Memory B cell (primary cell): Measurements from ENCODE around the gene TIMP2.
A peak's percentile ranks its signal among the peaks of the same experiment; 100 is the strongest.

Experiments
- ATAC-seq: fragments of 150-1000 bp; cut with Tn5 transposase; 2 replicates; pipeline ENCODE4 v1.10.0; 2021; ENCODE audit warnings: low read depth, mild to moderate bottlenecking, moderate library complexity
- DNase-seq, 2 donors: peaks; one replicate each; pipeline ENCODE4 v3.0.0; 2022; ENCODE audit warnings: low spot score in 2 of 2
- H3K27ac Mint-ChIP-seq: one replicate; pipeline ENCODE4 v1.8.0; 2022; ENCODE audit warnings: mild to moderate bottlenecking, moderate library complexity, mixed read lengths
- H3K27me3 Mint-ChIP-seq: one replicate; pipeline ENCODE4 v1.8.0; 2022; ENCODE audit warnings: mixed read lengths
- H3K36me3 Mint-ChIP-seq: one replicate; pipeline ENCODE4 v1.8.0; 2022; ENCODE audit warnings: mild to moderate bottlenecking, mixed read lengths
- H3K4me1 Mint-ChIP-seq: one replicate; pipeline ENCODE4 v1.8.0; 2022; ENCODE audit warnings: mixed read lengths
- H3K4me3 Mint-ChIP-seq: one replicate; pipeline ENCODE4 v1.8.0; 2022; ENCODE audit warnings: mild to moderate bottlenecking, moderate library complexity, mixed read lengths
- H3K9me3 Mint-ChIP-seq: one replicate; pipeline ENCODE4 v1.8.0; 2022; ENCODE audit warnings: mixed read lengths

TIMP2 gene

DNA sequence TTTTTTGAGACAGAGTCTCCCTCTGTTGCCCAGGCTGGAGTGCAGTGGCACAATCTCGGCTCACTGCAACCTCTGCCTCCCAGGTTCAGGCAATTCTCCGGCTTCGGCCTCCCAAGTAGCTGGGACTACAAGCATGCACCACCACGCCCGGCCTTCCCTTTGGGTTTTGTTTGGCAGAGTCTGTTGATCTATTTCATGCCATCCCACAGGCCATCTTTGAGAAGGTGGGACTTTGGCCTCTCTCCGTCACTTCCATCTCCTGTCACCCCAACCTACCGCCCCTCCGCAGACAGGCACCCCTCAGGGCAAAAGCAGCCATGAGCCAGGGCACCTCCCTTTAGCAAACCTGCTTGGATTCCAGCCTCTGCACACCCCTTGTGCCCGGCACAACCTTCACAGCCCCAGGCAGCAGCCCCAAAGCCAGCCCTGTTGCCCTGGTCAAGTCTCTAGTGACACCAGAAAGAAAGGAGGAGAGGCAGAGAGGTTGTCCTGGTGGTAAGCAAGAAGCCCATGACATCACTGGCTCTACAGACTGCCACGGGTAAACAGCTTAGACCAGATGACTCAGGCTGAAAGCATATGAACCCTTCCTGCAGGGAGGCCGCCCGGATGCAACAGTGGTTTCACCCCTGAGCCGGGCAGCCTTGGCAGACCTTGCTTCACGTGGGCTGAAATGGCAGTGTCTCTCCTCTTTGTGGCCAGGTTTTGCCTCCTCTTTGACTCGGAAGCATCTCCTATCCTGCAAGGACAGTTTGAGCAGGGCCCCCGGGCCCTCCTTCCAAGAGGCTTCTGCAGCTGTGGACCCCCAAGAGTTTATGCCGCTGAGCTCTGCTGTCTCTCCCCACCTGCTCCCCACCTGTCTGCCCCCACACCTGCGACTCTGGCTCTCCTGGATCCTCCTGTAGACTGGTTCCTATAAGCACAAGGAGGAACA is 8.1 kb upstream of the TIMP2 start:
- peaks cover 10% of the 10 kb centered on the region for H3K27me3 Mint-ChIP-seq
- H3K27ac Mint-ChIP-seq, result no peak overlapping the region
- DNase-seq, result no peak
- ATAC-seq, result peak; percentile 87
- H3K36me3 Mint-ChIP-seq, result no peaks in the 10 kb centered on the region
- H3K9me3 Mint-ChIP-seq, result no peaks in the 10 kb centered on the region
- H3K4me3 Mint-ChIP-seq, result no peak overlapping the region
- peaks cover 9% of the 10 kb centered on the region for H3K4me1 Mint-ChIP-seq

DNA sequence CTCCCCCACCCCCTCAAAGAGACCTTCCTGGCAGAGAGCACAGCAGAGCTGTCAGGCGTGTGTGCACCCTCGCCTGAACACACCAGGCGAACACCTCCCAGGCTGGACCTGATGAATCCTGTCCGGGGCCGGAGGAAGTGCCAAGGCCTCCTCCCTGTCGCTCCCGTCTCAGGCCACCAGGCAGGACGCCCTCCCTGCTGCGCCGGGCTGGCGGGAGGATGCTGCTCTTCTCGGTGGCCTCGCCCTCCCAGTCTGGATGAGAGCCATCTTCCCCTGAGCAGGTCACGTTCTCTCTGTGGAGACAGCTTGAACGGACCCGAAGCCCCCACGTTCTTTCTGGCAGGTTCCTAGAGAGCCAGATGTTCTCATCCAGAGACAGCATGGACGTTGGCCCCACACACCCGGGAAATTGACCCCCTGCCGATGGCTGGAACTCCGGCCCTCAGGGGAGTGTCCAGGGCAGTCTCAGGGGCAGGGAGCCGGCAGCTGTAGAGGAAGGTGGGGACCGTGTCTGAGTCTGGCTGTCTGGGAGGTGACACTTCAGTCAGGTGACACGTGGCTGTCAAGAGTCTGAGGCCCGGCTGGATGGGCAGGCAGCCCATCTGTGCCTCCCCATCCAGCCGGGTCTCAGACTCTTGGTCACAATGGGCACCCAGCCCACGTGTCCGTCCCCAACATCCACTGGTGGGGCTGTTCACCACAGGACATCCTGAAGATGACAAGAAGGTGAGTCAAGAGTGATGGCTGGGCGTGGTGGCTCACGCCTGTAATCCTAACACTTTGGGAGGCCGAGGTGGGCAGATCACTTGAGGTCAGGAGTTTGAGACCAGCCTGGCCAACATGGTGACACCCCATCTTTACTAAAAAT is 5.0 kb upstream of the TIMP2 start:
- DNase-seq (no peak), ATAC-seq (no peak)
- H3K4me1 Mint-ChIP-seq, result peaks cover 9% of the 10 kb centered on the region
- no peak overlapping the region for H3K4me3 Mint-ChIP-seq
- H3K27me3 Mint-ChIP-seq, result peaks cover 10% of the 10 kb centered on the region
- H3K9me3 Mint-ChIP-seq, result no peaks in the 10 kb centered on the region
- no peak overlapping the region for H3K27ac Mint-ChIP-seq
- no peaks in the 10 kb centered on the region for H3K36me3 Mint-ChIP-seq

DNA sequence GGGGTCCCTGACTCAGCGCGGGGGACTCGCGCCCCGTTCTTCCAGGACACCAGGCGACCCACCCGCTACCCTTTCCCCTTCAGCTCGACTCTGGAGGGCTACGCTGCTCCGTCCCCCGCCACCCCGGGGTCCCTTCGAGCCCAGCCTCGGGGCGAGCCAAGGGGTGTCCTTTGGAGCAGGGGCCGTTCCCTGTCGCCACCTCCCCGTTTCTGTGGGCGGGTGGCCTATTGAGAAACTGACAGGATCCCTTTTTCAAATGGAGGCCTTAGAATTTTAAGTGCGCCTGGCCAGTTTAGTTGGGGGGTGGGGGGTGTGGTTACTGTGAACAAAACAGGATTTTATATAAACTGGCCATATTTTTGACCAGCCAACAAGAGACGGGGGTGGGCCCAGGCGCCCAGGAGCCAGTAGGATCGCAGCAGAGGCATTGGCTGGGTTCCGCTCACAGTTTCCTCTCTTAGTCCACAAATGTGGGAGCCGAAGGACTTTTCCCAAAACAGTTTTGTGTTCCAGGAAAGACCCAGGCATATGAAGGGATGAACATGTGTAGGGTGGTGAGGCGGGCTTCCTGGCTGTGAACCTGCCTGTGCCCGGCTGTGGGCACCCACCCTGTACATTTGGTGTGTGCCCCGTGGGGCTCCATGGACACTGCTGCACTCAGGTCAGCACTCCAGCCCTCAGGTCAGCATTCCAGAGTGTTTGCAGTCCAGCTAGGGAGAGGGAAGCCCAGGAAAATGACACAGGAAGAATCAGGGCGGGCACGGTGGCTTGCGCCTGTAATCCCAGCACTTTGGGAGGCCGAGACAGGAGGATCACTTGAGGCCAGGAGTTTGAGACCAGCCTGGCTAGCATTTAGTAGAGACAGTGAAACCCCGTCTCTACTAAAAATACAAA is 722 bp upstream of the TIMP2 start:
- DNase-seq, result no peak

DNA sequence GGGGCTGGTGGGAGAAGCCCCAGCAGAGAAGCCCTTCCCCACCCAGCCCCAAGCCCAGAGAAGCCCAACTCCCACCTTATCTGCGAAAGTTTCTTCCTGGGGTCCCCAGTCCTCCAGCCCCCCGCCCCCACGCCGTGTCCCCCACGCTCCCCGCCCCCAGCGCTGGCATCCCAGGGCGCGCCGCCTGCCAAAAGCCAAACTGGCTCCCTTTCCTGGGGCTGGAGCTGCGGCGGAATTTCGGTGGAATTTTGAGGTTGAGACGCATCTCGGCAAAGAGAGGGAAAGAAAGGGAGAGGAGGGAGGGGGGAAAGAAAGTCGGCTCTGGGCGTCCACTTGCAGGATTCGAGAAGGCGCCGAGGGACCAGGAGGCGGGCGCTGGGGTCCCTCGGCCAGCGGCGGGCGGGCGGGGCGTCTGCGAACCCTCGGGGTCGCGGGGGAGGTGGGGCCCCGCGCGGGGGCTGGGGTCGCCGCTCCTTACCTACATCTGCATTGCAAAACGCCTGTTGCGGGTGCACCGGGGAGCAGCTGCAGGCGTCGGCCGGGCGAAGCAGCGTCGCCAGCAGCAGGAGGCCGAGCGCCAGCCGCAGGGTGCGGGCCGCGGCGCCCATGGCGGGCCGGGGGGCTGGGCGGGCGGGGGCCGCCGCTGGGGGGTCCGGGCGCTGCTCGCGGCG is 571 bp downstream of the TIMP2 start:
- DNase-seq (no peak), ATAC-seq (no peak)
- H3K9me3 Mint-ChIP-seq, result no peaks in the 10 kb centered on the region
- H3K27me3 Mint-ChIP-seq, result peaks cover 8% of the 10 kb centered on the region
- no peaks in the 10 kb centered on the region for H3K36me3 Mint-ChIP-seq
- H3K4me3 Mint-ChIP-seq, result peak overlapping the region; percentile 88
- peaks cover 6% of the 10 kb centered on the region for H3K4me1 Mint-ChIP-seq
- H3K27ac Mint-ChIP-seq, result no peak overlapping the region

More for the DNA sequence above, 722 bp upstream of the TIMP2 start:
- no peaks in the 10 kb centered on the region for H3K36me3 Mint-ChIP-seq
- peak overlapping the region; percentile 65 for H3K4me3 Mint-ChIP-seq
- H3K9me3 Mint-ChIP-seq, result no peaks in the 10 kb centered on the region
- no peak overlapping the region for H3K27ac Mint-ChIP-seq
- H3K27me3 Mint-ChIP-seq, result peaks cover 7% of the 10 kb centered on the region
- H3K4me1 Mint-ChIP-seq, result peaks cover 6% of the 10 kb centered on the region
- ATAC-seq, result no peak

DNA sequence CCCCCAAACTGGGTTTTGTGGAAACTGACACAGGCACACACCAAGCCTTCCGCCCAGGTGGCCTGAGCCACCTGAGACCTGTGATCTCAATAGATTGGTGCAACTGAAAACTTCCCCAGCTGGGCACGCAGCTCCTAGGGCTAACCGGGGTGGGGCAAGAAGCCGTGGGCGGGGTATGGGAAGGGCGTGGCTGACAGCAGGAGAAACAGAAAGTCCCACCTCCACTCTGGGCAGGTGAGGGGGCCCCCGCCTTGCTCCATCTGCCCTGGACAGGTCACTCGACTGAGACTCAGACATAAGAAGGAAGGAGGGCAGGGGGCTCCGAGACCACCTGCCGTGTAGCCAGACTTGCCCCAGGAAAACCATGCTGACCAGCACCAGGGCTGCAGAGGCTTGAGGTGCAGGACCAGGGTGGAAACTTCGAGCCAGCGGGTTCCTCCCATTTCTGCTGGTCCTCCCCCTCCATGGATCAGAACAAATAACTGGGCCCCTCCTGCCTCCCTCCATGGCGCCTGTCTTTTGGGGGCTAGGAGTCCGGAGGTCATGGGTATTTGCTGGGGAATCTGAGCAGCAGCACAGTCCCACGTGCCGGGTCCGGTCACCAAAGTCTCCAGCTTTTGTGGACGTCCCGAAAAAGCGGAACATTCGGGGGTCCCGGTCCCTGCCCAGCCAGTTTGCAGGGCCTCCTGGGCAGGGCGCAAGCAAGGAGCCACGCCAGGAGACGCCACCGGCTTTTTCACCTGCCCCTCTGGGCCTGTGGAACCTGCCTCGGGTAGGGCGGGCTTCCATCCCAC is 1.3 kb downstream of the TIMP2 start:
- DNase-seq, result peak; percentile 70 to 83
- peaks cover 6% of the 10 kb centered on the region for H3K4me1 Mint-ChIP-seq

DNA sequence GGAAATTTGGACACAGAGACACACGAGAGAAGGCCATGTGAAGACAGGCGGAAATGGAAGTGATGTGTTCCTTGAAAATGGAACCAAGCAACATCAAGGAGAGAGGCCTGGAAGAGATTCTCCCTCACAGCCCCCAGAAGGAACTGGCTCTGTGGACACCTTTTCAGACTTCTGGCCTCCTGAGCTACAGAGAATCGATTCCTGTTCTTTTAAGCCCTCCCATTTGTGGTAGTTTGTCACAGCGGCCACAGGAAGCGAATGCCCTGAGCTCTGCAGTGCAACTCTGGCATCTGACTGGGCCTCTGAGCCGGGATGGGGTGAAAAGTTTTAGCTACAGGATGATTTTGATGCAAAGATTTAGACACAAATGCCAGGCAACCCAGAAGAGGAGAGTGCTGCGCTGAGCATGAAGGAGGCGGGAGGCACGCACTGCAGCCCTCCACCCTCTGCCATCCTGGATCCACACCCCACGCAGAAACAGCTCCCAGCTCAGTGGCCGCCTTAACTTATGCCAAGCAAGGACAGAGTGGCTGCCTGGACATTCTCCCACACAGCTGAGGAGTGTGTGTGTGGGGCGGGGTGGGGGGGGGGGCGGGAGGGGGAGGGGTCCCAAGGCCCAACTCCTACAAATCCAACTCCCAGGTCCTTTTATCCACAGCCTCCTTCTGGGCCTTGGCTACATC is 2.2 kb downstream of the TIMP2 start:
- DNase-seq (no peak), ATAC-seq (no peak)
- peak overlapping the region; percentile 88 for H3K4me3 Mint-ChIP-seq
- no peaks in the 10 kb centered on the region for H3K36me3 Mint-ChIP-seq
- peaks cover 9% of the 10 kb centered on the region for H3K4me1 Mint-ChIP-seq
- H3K9me3 Mint-ChIP-seq, result no peaks in the 10 kb centered on the region
- H3K27me3 Mint-ChIP-seq, result peaks cover 4% of the 10 kb centered on the region
- H3K27ac Mint-ChIP-seq, result peak overlapping the region; percentile 82

More for the DNA sequence above, 1.3 kb downstream of the TIMP2 start:
- peak; percentile 88 for ATAC-seq
- Mint-ChIP-seq H3K27ac (peak overlapping the region; percentile 82), H3K4me3 (peak overlapping the region; percentile 88), H3K36me3 (no peaks in the 10 kb centered on the region), H3K27me3 (peaks cover 6% of the 10 kb centered on the region), H3K9me3 (no peaks in the 10 kb centered on the region)

DNA sequence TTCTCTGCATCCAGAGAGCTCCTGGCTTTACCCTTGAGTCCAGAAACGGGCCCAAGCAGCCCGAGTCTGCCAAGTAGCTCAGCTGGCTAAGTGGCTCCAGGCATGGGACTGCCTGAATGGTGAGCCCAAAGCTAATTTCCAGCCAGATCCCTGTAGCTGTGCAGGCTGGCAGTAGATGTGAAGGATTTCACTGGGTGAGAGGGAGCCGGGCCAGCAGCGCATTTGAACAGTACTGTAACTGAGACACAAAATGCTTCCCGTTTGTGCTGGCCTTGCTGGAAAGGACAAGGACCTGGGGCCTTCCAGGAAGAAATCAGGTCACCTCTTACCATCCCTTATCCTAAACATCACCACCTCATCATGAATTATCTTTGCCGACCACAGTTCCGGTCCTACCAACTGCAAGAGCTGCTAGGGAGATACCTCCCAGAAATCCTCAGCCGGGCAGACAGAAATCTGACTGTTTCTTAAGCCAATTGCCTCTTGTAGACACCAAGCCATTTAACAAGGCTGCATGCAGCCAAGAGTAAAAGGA is 3.7 kb downstream of the TIMP2 start:
- DNase-seq (no peak), ATAC-seq (no peak)
- Mint-ChIP-seq H3K36me3 (no peaks in the 10 kb centered on the region), H3K4me3 (no peak overlapping the region), H3K27me3 (peaks cover 5% of the 10 kb centered on the region), H3K9me3 (no peaks in the 10 kb centered on the region), H3K27ac (peak overlapping the region; percentile 60), H3K4me1 (peaks cover 13% of the 10 kb centered on the region)

DNA sequence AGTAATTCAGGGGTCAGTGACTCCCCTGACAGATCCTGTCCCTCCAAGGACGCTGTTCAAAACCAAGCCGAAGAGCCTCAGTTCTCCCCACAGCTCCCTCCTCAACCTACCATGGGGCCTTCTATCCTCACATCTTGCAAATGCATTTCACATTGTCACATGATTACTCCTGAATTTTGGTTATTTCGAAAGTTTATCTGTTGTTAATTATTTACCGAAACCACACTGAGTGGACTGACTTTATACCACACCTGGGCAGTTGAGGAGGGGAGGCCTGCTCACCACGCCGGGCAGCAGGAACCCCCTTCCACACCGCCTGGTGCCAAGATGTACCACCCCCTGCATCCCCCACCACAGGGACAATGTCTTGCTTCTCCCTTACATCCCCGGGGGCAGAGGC is 4.7 kb downstream of the TIMP2 start:
- no peak overlapping the region for H3K27ac Mint-ChIP-seq
- ATAC-seq, result no peak
- H3K9me3 Mint-ChIP-seq, result no peaks in the 10 kb centered on the region
- no peaks in the 10 kb centered on the region for H3K36me3 Mint-ChIP-seq
- H3K4me3 Mint-ChIP-seq, result no peak overlapping the region
- no peak for DNase-seq
- peaks cover 3% of the 10 kb centered on the region for H3K27me3 Mint-ChIP-seq
- peaks cover 16% of the 10 kb centered on the region for H3K4me1 Mint-ChIP-seq

DNA sequence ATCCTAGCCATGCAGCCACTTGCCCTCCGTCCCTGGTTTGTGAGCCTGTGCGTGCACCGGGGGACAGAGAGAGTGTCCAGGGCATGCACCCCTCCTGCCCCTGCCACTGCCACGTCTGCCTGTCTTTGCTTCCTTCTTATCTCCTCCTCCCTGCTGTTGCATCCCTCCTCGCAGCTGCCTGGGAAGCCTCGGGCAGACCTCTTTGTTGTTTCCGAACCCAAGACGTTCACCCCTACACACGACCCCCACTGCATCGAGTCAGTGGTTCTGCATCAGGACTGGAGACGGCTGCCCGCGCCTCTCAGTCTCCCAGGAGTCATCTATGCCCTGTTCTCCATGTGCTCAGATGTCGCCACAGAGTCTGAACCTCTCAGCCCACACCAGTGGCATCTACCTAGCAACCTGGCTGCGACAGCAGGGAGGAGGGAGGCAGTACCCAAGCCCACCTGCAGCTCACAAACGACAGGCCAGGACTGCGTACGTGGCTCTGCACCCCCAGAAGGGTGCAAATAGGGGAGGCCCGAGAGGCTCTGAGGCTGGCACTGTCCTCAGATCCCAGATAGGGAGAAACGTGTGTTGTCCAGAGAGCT is 5.2 kb downstream of the TIMP2 start:
- DNase-seq, result no peak
- Mint-ChIP-seq H3K27me3 (peaks cover 3% of the 10 kb centered on the region), H3K36me3 (no peaks in the 10 kb centered on the region), H3K4me1 (peaks cover 16% of the 10 kb centered on the region), H3K9me3 (no peaks in the 10 kb centered on the region), H3K27ac (no peak overlapping the region), H3K4me3 (no peak overlapping the region)
- no peak for ATAC-seq

DNA sequence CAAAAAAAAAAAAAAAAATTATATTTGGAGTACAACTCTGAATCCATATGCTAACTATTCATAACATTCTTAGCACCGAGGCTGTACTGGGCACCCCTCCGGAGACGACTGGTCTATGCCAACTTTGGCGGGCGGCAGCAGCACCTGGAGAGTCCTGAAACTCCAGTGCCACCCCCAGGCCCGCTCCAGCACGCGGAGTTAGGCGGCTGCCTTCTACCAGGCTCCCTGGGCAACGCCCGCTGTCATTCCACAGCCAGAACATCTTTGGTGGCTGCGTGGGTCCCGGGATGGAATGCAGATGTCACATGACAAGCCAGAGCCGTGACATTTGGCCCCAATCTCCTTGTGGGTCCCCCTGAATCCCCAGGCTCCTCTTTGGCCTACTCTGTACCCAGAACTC is 6.2 kb downstream of the TIMP2 start:
- no peaks in the 10 kb centered on the region for H3K36me3 Mint-ChIP-seq
- H3K27me3 Mint-ChIP-seq, result peaks cover 3% of the 10 kb centered on the region
- ATAC-seq (no peak), DNase-seq (no peak)
- H3K4me1 Mint-ChIP-seq, result peaks cover 16% of the 10 kb centered on the region
- no peak overlapping the region for H3K4me3 Mint-ChIP-seq
- no peaks in the 10 kb centered on the region for H3K9me3 Mint-ChIP-seq
- H3K27ac Mint-ChIP-seq, result no peak overlapping the region

DNA sequence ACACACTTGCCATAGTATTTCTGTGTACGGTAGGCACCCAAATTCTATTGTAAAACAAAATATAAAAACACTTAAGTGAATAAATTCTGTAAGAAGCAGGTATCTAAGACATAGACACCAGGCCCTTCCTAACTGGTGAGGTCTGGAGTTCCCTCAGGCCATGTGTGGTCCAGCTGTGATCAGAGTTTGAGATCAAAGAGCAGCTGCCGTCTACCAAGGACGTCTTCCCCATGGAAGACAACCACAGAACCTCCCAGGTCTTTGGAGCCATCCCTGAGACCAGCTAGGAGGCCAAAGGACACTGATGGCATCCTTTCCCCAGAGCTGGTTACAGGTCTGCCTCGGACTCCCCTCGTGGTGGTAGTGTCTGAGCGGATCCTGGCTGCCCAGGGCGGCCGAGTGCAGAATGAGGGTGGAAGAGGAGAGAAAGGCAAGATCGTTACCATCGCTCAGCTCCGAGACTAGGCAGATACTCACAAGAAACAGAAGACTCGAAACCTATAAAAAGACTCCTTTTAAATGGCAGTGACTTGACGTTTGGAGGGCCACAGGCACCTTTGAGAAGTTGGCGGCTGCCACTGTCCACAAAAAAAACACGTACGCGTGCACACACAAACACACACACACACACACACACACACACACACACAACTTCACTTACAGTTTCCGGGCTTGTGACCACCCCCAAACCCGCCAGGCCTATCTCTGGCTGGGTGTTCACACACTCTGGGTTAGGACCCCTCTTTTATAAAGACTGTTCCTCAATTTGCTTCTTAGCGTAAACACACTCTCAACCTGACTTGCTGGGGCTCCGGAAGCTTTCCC is 7.5 kb downstream of the TIMP2 start:
- DNase-seq (no peak), ATAC-seq (no peak)
- Mint-ChIP-seq H3K27me3 (peaks cover 3% of the 10 kb centered on the region), H3K4me1 (peaks cover 10% of the 10 kb centered on the region), H3K9me3 (no peaks in the 10 kb centered on the region), H3K27ac (peak overlapping the region; percentile 9), H3K4me3 (no peak overlapping the region), H3K36me3 (no peaks in the 10 kb centered on the region)
